Ishikawa (cell line): ENCODE measurements around the gene HELZ2.

Experiments
- CEBPB ChIP-seq: IDR thresholded peaks from 2 replicates; pipeline ENCODE4 v1.6.1; 2012
- CREB1 ChIP-seq: IDR thresholded peaks from 2 replicates; pipeline ENCODE4 v1.6.1; 2012; ENCODE audit warnings: low read depth
- EGR1 ChIP-seq: IDR thresholded peaks from 2 replicates; pipeline ENCODE4 v1.6.1; 2012
- EP300 ChIP-seq: IDR thresholded peaks from 2 replicates; pipeline ENCODE4 v1.6.1; 2012; ENCODE audit warnings: borderline replicate concordance
- FOXM1 ChIP-seq: IDR thresholded peaks from 2 replicates; pipeline ENCODE4 v1.6.1; 2012; ENCODE audit warnings: low read depth, borderline replicate concordance
- MAX ChIP-seq: IDR thresholded peaks from 2 replicates; pipeline ENCODE4 v1.6.1; 2012
- NFIC ChIP-seq: IDR thresholded peaks from 2 replicates; pipeline ENCODE4 v1.6.1; 2012
- RAD21 ChIP-seq: IDR thresholded peaks from 2 replicates; pipeline ENCODE4 v1.6.1; 2012; ENCODE audit warnings: low read depth
- REST ChIP-seq: IDR thresholded peaks from 2 replicates; pipeline ENCODE4 v1.6.1; 2012; ENCODE audit warnings: low read depth, mild to moderate bottlenecking
- TAF1 ChIP-seq: IDR thresholded peaks from 2 replicates; pipeline ENCODE4 v1.6.1; 2012; ENCODE audit warnings: low read depth, mild to moderate bottlenecking
- TCF12 ChIP-seq: IDR thresholded peaks from 2 replicates; pipeline ENCODE4 v1.6.1; 2012; ENCODE audit warnings: low read depth
- TEAD4 ChIP-seq: IDR thresholded peaks from 2 replicates; pipeline ENCODE4 v1.6.1; 2012
- USF1 ChIP-seq: IDR thresholded peaks from 2 replicates; pipeline ENCODE4 v1.6.1; 2012
- YY1 ChIP-seq: IDR thresholded peaks from 2 replicates; pipeline ENCODE4 v1.6.1; 2012; ENCODE audit warnings: low read depth
- ZBTB7A ChIP-seq: IDR thresholded peaks from 2 replicates; pipeline ENCODE4 v1.6.1; 2012; ENCODE audit warnings: low read depth

Gene HELZ2

DNA sequence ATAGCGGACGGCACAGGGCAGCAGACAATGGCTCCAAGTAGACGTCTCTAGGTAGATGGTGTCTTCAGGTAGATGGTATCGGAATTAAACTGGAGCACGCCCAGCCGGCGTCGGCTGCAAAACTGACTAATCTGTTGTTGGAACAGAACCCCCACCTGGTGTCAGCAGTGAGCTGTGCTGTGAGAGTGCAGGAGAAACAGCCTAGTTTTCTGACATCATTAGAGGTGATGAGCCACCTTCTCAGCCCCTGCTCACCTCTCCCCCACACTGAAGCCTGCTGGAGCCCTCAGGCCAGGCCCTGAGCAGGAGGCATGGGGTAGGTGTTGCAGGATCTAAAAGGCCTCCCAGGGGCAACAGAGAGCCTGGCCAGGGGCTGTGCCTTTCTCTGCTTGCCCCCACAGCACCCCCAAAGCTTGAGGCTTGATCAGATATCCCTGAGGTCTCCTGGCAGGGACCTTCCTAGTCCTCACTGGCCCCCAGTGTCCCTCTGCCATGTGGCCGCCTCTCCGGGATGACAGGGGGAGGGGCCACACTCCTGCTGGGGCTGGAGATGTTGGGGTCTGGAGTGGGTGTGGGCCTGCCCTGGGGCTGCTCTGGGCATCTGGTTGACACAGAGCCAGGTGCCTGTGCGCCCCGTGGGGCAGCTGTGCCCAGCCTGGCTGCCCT lies 6.9 kb upstream of the HELZ2 start:
- no peak for TF ChIP-seq USF1
- TF ChIP-seq RAD21 = peak; percentile 51

- TF ChIP-seq RAD21 = no peak
- no peak for TF ChIP-seq EP300
- no peak for TF ChIP-seq FOXM1
- TF ChIP-seq EGR1 = no peak
Observed at GRCh38 chr20:63579017-63579694, 5.1 kb upstream of the HELZ2 start.

- no peak for TF ChIP-seq TCF12
- no peak for TF ChIP-seq FOXM1
- no peak for TF ChIP-seq ZBTB7A
- no peak for TF ChIP-seq TEAD4
- no peak for TF ChIP-seq EGR1
- no peak for TF ChIP-seq EP300
- TF ChIP-seq YY1 = no peak
- no peak for TF ChIP-seq REST
- TF ChIP-seq CREB1 = no peak
- no peak for TF ChIP-seq RAD21
Observed at GRCh38 chr20:63578224-63579016, 4.4 kb upstream of the HELZ2 start.

DNA sequence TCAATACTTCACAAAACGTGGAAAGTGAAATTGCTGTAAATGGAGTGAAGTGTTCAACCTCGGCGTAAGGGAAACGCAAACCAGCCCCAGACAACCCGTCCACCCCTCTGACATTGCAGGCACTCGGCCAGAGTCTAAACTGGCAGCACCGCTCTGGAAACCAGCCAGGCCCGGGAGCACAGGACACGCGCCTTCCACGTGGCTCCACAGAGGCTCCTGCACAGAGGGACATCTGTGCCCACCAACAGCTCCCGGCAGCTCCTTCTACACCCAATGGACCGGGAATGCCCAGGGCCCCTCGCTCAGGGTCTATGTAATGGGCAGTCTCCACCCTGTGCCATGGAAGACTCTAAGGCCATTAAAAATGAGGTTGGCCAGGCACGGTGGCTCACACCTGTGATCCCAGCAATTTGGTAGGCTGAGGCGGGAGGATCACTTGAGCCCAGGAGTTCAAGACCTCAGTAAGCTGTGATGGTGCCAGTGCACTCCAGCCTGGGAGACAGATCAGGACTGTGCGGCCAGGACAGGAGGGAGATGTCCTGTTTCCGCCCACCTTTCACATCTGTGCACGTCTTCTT lies 3.4 kb upstream of the HELZ2 start:
- no peak for TF ChIP-seq REST
- TF ChIP-seq MAX = no peak
- TF ChIP-seq TCF12 = no peak
- TF ChIP-seq NFIC = 0 out of 2 replicates have a peak, but pooled peaks have one; percentile 14

DNA sequence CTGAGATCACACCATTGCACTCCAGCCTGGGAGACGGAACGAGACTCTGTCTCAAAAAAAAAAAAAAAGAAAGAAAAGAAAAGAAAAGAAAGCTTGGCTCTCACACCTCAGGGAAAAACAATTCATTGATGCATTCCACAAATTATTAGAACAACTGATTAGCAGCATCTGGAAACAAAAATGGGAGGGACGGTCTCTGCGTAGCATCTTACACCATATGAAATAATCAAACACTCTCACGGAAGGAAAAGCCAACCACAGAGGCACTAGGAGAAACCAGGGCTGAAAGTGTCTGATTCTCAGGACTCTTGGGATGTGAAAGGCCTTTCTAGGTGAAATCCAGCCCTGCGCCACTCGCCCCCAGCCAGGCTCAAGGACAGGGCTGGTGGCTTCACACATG lies 2.3 kb upstream of the HELZ2 start:
- TF ChIP-seq TCF12 (no peak), YY1 (no peak), ZBTB7A (no peak), RAD21 (no peak), USF1 (no peak), CEBPB (no peak), TAF1 (no peak), EP300 (no peak), MAX (no peak), EGR1 (no peak), TEAD4 (no peak)
